Activated T-cell treated with anti-CD3 and anti-CD28 coated beads for 1 hour (primary cell): ENCODE data around the gene GRHL1.

Source experiments
- DNase-seq: peaks from one replicate; pipeline ENCODE4 v3.0.0-alpha.2; 2020; ENCODE audit warnings: low read depth

GRHL1 gene

GRCh38 chr2:9994462-9994861 is 43.0 kb downstream of the GRHL1 start:
- no peak for DNase-seq

- DNase-seq: no peak
Observed at GRCh38 chr2:9995059-9995458, 43.6 kb downstream of the GRHL1 start.

GRCh38 chr2:9996321-9996720 is 44.8 kb downstream of the GRHL1 start:
- DNase-seq: no peak

GRCh38 chr2:9997936-9998335 is 46.4 kb downstream of the GRHL1 start:
- DNase-seq: no peak

- no peak for DNase-seq
Observed at GRCh38 chr2:9998916-9999654, 47.6 kb downstream of the GRHL1 start.

GRCh38 chr2:9999693-10000092 is 48.2 kb downstream of the GRHL1 start:
- no peak for DNase-seq

- no peak for DNase-seq
Observed at GRCh38 chr2:10000541-10000940, 49.0 kb downstream of the GRHL1 start.

- DNase-seq: no peak
Observed at GRCh38 chr2:10001586-10001985, 50.1 kb downstream of the GRHL1 start.

- no peak for DNase-seq
Observed at GRCh38 chr2:10002109-10002508, 50.6 kb downstream of the GRHL1 start.

- DNase-seq: no peak
Observed at GRCh38 chr2:10002681-10003080, 51.2 kb downstream of the GRHL1 start.

- DNase-seq: no peak
Observed at GRCh38 chr2:10003206-10004125, 52.0 kb downstream of the GRHL1 start.

GRCh38 chr2:10004401-10004800 is 52.9 kb downstream of the GRHL1 start:
- no peak for DNase-seq

GRCh38 chr2:10004836-10005235 is 53.3 kb downstream of the GRHL1 start:
- DNase-seq: no peak

- no peak for DNase-seq
Observed at GRCh38 chr2:10005461-10006235, 54.2 kb downstream of the GRHL1 start.

- DNase-seq: no peak
Observed at GRCh38 chr2:10006236-10007161, 55.0 kb downstream of the GRHL1 start.

GRCh38 chr2:10007435-10007834 is 55.9 kb downstream of the GRHL1 start:
- no peak for DNase-seq

GRCh38 chr2:10007921-10008808 is 56.7 kb downstream of the GRHL1 start:
- DNase-seq: no peak

GRCh38 chr2:10008809-10009176 is 57.3 kb downstream of the GRHL1 start:
- DNase-seq: no peak

GRCh38 chr2:10009271-10009810 is 57.8 kb downstream of the GRHL1 start:
- no peak for DNase-seq
